GM18519 (cell line): Measurements from ENCODE around the gene SPACA4.
"Not testable (repeated sequence)": the region's sequence is repeated elsewhere in the genome, so short reads cannot be mapped to it uniquely, and the experiment has no call there.

Experiments used
- ATAC-seq: cut with Tn5 transposase; IDR thresholded peaks from one replicate; pipeline ENCODE4 v1.9.1; 2021; ENCODE audit warnings: mild to moderate bottlenecking, moderate library complexity; ENCODE audit not compliant: unreplicated experiment, low FRiP score

The SPACA4 gene

GRCh38 chr19:48606463-48607358, at the start of gene SPACA4:
Gene SPACA4 (plus strand): TSS chr19:48606742. CDS start chr19:48606979, 237 bp downstream.
- no peak for ATAC-seq

- no peak for ATAC-seq
These were observed 49.7 kb upstream of the SPACA4 start for GRCh38 chr19:48556825-48557224.

- ATAC-seq: no peak
These were observed 48.4 kb upstream of the SPACA4 start for GRCh38 chr19:48558018-48558684.

GRCh38 chr19:48560095-48560530, 46.4 kb upstream of the SPACA4 start:
- ATAC-seq: no peak

- ATAC-seq: no peak
These were observed 45.1 kb upstream of the SPACA4 start for GRCh38 chr19:48561412-48561811.

GRCh38 chr19:48565090-48565489, 41.5 kb upstream of the SPACA4 start:
- no peak for ATAC-seq

GRCh38 chr19:48568345-48568886, 38.1 kb upstream of the SPACA4 start:
- no peak for ATAC-seq

- no peak for ATAC-seq
These were observed 36.7 kb upstream of the SPACA4 start for GRCh38 chr19:48569814-48570213.

GRCh38 chr19:48571378-48572162, 35.0 kb upstream of the SPACA4 start:
- no peak for ATAC-seq

- no peak for ATAC-seq
These were observed 33.4 kb upstream of the SPACA4 start for GRCh38 chr19:48573163-48573505.

GRCh38 chr19:48575931-48576622, 30.5 kb upstream of the SPACA4 start:
- ATAC-seq: no peak

GRCh38 chr19:48577908-48578307, 28.6 kb upstream of the SPACA4 start:
- ATAC-seq: not testable (repeated sequence)

- ATAC-seq: no peak
These were observed 27.7 kb upstream of the SPACA4 start for GRCh38 chr19:48578891-48579290.

- no peak for ATAC-seq
These were observed 24.4 kb upstream of the SPACA4 start for GRCh38 chr19:48582168-48582567.

- no peak for ATAC-seq
These were observed 19.2 kb upstream of the SPACA4 start for GRCh38 chr19:48587387-48587786.

GRCh38 chr19:48588670-48589401, 17.7 kb upstream of the SPACA4 start:
- ATAC-seq: no peak

- no peak for ATAC-seq
These were observed 15.5 kb upstream of the SPACA4 start for GRCh38 chr19:48591021-48591420.

GRCh38 chr19:48595171-48595570, 11.4 kb upstream of the SPACA4 start:
- no peak for ATAC-seq

GRCh38 chr19:48595833-48596232, 10.7 kb upstream of the SPACA4 start:
- no peak for ATAC-seq
